Activated CD4-positive, alpha-beta T cell treated with anti-CD3 and anti-CD28 coated beads for 4 hours (primary cell): Measurements from ENCODE around the gene IFI16.
"Not testable (repeated sequence)": the region's sequence is repeated elsewhere in the genome, so short reads cannot be mapped to it uniquely, and the experiment has no call there.

Experiments
- DNase-seq, 2 donors: peaks; one replicate each; pipeline ENCODE4 v3.0.0-alpha.2; 2020

IFI16 gene

GRCh38 chr1:159008744-159009188 is 941 bp upstream of the IFI16 start:
- DNase-seq, result peak; percentile 59 to 60

- no peak for DNase-seq
These were observed 420 bp upstream of the IFI16 start for GRCh38 chr1:159009287-159009686.

- DNase-seq, result no peak
These were observed 684 bp downstream of the IFI16 start for GRCh38 chr1:159010391-159010790.

GRCh38 chr1:159011001-159011400 is 1.3 kb downstream of the IFI16 start:
- DNase-seq, result not testable (repeated sequence)

DNA sequence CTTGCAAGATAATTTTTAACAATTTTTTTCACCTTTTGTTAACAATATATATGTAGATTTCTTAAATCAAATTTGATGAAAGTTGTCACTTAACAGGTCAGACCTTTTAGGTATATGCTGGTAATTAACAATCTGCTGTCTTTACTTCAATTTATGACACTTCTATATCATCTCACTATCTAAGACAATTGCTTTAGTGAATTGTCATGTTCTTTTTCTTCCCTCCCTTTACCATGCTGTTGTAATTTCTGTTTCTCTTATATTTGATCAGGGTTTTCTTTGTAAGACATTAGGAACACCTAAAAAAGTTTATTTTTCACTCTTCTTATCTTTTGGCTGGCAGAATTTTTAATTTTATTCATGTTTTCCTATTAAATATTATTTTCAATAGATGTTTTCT is 2.0 kb downstream of the IFI16 start:
- DNase-seq, result no peak

GRCh38 chr1:159012495-159012894 is 2.8 kb downstream of the IFI16 start:
- peak; percentile 45 to 51 for DNase-seq

GRCh38 chr1:159014003-159014571 is 4.4 kb downstream of the IFI16 start:
- DNase-seq, result no peak

- no peak for DNase-seq
These were observed 5.1 kb downstream of the IFI16 start for GRCh38 chr1:159014851-159015250.

- DNase-seq, result peak; percentile 71 to 75
These were observed 5.8 kb downstream of the IFI16 start for GRCh38 chr1:159015440-159015909.

GRCh38 chr1:159023723-159024122 is 14.0 kb downstream of the IFI16 start:
- no peak for DNase-seq

DNA sequence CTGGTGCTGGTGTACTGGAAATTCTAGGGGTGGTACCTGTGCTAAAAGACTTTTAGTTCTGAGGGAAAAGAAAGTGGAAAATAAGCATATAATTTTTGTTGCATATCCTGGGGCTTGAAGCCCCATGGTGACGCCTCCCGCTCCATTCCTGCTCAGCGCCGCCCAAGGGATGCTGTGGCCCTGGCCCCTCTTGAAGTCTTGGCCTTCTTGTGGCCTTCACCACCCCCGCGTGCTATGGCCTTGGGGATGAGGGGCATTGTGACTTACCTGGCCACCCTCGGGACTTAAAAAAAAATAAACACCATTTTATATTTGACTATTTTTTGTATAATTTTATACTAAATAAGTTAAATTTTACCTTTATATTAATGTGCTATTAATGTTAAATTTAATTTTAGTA is 15.3 kb downstream of the IFI16 start:
- no peak for DNase-seq

GRCh38 chr1:159026841-159027240 is 17.1 kb downstream of the IFI16 start:
- not testable (repeated sequence) for DNase-seq

DNA sequence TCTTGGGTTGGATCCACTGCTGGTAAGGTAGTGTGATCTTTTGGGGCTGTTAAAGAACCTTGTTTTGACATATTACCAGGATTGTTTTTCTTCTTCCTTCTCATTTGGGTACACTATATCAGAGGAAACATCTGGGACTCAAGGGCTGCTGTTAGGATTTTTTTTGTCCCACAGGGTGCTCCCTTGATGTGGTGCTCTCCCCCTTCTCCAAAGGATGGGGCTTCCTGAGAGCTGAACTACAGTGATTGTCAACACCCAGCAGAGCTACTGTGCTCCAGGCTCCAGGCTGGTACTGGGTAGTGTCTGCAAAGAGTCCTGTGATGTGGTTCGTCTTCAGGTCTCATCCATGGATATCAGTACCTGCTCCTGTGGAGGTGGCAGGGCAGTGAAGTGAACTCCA is 20.6 kb downstream of the IFI16 start:
- no peak for DNase-seq

DNA sequence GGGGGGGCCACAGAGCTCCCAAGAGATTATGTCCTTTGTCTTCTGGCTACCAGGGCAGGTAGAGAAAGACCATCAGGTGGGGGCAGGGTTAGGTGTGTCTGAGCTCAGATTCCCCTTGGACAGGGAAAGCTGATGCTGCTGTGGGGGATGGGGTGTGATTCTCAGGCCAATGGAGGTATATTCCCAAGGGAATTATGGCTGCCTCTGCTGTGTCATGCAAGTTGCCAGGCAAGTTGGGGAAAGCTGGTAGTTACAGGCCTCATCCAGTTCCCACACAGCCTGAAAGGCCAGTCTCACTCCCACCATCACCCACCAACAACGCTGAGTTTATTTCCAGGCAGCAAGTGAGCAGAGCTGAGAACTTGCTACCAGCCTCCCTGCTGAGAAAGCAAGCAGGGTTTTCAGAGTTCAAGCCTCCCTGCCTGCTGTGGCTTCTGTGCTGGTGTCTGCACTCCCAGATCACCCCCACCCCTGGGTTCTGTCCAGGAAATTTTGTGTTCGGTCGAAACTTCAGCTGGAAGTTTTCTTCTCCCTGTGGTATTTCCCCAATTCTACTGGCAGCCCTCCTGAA is 21.3 kb downstream of the IFI16 start:
- DNase-seq, result no peak

- no peak for DNase-seq
These were observed 30.5 kb downstream of the IFI16 start for GRCh38 chr1:159040206-159040605.

DNA sequence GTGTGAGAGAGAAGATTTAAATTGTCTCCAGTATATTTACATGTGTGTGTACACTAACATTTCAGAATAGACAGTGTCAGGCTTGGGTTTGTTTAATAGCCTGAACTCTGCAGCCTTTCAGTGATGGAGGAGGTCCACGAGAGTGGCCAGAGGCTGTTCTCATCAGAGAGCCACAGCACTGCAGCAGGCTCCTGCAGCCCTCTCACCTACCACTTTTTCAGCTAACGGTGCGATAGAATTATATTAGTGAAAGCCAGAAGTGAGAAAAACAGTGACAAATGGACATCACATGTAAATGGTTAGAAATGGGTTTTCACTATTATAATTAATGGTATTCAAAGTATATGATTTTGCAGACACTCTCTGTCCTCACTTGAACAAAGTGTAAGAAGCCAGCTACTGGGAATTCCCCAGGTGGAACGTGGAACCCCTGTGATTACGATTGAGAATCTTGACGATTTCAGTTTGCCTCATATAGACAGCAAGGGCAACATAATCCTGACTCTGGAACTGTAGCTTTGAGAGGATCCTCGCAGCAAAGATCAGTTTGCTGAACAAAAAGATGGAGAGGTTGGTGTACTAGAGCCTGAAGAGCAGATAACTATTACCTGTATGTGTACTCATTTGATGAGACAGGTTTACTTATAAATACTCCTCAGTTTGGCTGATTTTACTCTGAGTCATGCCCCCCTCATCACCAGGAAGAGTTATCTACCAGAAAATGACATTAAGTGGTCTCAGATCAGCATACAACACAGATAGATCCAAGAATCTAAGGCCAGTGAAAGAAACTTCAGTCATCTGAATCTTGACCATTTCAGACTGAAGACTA is 31.4 kb downstream of the IFI16 start:
- no peak for DNase-seq

DNA sequence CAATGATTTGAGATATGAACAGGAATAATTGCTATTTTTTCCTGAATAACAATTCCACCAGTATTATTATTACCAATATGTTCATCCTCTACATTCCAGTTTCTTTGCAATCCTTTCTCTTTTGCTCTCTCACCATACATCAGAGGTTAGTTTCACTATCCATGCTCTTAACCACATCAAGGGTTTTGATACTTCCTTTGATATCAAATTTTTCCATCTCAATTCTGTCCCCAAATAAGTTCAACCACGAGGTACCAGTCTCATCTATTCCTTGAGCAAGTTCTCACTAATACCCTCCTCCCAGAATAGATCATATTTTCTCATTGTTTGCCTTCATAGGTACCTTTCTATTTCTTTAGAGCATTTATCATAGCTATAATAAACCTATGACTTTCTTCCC is 36.8 kb downstream of the IFI16 start:
- not testable (repeated sequence) for DNase-seq

DNA sequence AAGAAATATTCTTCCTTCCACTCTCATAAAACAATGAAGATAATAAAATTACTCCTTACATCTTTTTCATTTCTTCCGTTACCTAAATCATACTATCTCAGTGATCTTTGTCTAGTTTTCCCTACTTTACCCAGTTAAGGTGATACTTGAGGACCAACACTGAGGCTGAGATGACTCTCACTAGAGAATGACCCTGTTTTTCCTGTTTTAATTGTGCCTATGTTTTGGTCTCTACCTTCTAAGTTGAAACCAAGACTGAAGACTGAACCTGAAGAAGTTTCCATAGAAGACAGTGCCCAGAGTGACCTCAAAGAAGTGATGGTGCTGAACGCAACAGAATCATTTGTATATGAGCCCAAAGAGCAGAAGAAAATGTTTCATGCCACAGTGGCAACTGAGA is 41.7 kb downstream of the IFI16 start:
- no peak for DNase-seq

DNA sequence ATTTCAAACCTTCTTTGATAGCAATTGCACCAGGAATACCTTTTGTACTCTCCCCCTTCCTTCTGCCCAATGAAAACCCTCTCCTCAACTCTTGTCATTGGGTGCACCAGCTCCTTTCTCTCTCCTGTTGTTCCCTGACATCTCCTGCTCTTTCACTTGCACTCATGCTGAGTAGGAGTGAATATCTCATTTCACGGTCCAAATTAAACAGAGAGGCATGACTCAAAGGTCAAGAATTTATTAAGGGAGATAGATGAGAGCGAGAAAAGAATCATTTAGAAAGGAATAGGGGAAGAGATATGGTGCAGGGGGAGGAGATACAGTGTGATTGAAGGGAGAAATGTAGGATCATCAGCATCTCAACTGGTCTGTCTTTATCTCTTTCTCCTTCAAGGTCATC is 44.7 kb downstream of the IFI16 start:
- no peak for DNase-seq

- no peak for DNase-seq
These were observed 45.5 kb downstream of the IFI16 start for GRCh38 chr1:159055181-159055641.

DNA sequence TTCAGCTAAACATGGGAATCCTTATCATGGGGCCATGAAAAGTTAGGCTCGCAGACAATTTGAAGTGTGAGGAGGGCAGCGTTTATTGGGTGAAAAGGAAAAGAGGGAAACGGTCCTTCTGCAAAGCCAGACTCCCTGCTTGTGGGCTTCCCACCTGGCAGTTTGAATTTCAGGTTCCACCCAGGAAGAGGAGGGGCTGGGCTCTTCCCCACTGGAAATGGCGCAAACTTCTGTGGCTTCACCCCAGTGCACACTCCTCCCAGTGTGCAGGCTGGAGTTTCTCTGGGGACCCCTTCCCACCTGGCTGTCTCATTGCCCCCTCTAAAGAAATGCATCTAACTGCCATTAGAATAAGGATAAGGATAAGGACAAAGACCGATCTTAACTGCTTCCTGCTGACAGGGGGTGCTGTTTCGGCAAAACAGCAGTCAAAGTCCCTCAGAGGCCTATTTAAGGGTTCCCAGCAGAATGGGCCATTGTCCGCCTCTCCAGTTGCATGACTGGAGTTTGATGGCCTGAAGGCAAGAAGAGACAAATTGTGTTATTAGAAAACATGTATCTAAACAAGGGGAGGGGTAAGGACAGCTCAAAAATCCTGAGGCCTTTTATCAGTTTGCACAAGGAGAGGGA is 46.5 kb downstream of the IFI16 start:
- DNase-seq, result no peak

DNA sequence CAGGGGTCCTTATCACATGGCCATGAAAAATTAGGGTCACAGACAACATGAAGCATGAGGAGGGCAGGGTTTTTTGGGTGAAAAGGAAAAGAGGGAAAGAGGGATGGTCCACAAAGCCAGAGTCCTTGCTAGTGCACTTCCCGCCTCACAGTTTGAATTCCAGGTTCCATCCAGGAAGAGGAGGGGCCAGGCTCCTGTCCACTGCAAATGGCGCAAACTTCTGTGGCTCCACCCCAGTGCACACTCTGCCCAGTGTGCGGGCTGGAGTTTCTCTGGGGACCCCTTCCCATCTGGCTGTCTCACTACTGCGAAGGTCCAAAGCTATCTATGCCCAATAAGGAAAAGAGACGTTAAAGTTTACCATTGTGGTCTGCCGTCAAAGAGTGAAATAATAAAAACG is 49.0 kb downstream of the IFI16 start:
- DNase-seq, result no peak

DNA sequence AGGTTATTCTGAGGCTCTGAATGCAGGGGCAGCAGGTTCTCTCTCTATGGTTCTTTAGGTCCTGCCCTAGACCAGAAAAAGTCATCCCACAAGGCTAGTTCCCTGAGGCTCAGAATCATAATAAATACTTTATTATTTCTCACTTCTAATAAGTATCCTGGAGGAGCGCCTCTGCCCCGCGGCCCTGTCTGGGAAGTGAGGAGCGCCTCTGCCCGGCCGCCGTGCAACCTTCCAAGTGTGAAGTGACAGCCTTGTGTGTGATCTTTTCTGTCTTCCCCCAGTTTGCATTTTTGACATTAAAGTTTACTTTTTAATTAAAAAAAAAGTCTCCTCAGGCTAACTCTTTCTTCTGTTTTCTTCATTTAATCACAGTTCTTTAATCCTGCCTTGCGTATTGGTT is 55.4 kb downstream of the IFI16 start:
- DNase-seq, result no peak

DNA sequence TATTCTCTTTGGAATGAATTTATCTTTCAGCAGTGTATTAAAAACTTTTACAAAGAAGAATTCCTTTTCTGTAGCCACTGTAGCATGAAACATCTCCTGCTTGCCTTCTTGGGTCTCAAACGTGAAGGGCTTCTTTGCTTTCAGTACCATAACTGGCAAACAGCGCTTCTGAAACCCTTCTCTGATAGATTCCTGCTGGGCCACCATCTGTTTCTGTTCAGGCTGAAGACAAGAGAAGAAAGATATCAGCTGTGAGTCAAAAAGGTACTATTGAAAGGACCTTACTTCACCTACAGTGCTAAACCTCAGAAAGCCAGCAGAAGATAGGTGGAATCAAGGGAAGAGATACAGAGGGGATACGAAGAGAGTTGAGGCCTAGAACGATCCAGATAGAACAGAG is 56.4 kb downstream of the IFI16 start:
- DNase-seq, result no peak
